ENCODE results near the gene RHBDF2.
A peak's percentile ranks its signal among the peaks of the same experiment; 100 is the strongest.

Gene RHBDF2

DNA sequence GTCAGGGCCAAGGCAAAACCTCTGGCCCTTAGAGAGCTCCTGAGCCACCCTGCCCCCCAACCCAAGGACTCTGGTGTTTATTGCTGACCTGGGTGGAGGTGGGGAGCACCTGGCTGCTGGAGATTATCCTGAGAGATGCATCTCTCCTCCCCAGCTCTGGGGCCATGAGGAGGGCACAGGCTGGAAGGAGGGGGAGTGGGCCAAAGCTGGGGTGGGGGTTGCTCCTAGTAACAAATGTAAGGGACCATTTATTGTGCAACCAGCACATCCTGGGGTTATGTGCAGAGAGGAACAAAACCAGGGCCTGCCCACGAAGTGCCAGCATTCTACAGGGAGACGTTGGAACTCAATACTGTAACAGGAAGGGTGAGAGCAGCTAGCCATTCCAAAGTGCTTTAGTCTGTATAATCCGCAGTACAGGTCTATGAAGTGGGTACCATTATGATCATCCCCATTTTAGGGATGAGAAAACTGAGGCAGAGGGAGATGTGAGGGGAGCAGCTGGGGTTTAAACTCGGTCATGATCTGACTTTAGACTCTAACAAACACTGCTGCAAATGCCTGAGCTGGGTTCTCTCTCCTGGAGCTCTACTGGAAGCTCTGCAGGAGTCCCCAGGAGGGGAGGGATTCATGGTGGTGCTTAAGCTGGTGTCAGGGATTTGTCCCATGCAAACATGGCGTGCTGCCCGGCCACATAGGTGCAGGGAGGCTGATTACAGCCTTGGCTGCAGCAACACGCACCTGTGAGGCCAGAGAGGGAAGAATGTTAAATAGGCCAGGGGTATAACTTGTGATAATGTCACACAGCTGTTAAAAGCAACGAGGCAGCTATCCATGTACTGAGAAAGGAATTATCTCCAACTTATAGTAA lies 1.4 kb upstream of the RHBDF2 start:
- DNase-seq (ENCODE audit: low read depth in 2 of 2, low spot score in 1 of 2) = no peak

DNA sequence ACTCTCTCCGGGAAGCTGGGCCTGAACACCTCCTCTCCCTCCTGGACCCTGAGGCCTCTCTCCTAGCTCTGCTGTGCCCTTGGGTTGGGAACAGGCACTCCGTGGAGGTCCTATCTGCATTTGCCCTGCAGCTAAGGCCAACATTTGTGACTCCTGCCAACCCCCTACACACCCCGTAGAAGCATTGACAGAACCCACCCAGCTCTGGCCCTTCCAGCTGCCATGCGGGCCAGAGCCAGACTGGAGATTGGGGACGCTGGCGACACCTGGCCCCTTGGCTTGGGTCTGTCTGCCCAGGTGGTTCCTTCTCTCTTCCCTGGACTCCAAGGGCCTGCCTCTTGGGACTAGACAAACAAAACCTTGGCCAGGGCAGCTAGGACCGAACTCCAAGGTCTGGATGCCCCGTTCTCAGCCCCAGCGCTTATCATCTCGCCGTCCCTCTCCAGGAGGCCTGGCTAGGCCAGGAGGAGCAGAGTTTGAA lies 644 bp upstream of the RHBDF2 start:
- no peak for DNase-seq (ENCODE audit: low read depth in 2 of 2, low spot score in 1 of 2)

DNA sequence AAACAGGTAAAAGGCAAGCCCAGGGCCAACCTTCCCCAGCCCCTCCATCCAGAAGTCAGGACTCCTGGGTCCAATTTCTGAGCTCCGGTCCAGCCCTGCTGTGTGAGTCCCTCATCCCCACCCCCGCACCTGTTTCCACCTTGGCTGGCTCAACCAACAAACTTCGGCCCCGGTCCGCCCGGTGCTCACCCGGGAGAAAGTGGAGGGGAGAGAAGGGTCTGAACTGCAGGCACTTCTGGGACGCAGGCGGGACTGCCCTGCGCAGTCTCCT lies 541 bp downstream of the RHBDF2 start:
- DNase-seq (ENCODE audit: low read depth in 2 of 2, low spot score in 1 of 2) = no peak

DNA sequence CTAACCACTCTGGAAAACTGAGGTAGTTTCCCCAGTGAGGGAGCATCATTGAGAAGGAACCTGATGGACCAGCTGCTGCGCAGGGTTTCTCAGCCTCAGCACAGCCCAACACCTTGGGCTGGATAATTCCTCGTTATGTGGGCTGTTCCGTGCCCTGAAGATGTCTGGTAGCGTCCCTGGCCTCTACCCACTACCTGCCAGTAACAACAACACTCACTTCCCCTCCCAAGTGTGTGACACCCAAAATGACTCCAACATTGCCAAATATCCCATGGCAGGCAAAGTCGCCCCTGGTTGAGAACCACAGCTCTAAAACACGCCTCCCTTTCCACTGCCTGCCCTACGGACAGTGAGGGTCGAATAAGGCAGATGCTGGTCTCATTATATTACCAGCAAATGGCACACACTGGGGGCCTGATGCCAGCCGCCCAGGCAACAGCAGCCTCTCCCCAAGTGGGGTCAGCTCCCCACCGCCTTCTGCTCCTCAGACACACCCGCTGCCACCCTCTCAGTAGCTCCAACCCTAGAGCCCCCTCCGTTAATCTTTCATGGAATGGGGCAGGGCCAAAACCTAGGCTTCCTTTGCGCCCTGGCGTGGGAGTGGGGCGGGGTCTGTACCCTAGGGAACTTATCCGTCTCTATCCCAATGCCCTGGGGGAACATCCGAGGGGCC lies 1.0 kb downstream of the RHBDF2 start:
- DNase-seq (ENCODE audit: low read depth in 2 of 2, low spot score in 1 of 2) = no peak

DNA sequence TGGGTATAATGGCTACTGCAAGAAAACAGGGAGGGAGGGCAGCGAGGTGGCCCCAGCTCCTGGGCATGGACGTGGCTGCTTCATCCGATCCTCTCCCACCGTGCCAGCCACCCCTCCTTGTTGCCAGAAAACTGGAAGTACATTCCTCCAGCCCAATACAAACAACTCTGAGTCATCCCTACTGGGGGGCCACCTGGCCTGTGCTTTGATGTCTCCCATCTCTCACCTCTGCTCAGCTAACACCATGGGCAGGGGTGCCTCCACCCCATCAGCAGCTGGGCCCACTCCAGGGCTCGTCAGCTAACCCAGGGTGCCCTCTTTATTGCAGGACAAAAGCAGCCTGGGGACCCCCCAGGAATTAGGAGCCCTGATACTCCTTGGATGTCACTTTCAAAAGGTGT lies 2.0 kb downstream of the RHBDF2 start:
- no peak for DNase-seq (ENCODE audit: low read depth in 2 of 2, low spot score in 1 of 2)

DNA sequence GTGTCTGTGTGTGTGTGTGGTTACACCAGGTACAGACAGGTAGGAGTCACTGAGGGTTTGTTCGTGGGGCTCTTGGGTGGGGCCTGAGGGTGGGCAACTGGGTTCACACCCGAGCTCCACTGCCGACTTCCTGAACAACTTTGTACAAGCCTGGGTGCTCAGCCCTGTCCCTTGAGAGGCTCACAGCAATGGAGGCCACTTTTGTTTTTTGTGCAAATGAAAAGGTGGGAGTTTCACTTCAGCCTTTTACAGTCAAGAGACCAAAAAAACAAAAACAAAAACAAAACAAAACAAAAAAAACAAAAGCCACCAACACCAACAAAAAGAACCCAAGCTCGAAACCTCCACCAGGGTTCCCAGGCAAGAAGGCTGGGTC lies 2.4 kb downstream of the RHBDF2 start:
- no peak for DNase-seq (ENCODE audit: low read depth in 2 of 2, low spot score in 1 of 2)

DNA sequence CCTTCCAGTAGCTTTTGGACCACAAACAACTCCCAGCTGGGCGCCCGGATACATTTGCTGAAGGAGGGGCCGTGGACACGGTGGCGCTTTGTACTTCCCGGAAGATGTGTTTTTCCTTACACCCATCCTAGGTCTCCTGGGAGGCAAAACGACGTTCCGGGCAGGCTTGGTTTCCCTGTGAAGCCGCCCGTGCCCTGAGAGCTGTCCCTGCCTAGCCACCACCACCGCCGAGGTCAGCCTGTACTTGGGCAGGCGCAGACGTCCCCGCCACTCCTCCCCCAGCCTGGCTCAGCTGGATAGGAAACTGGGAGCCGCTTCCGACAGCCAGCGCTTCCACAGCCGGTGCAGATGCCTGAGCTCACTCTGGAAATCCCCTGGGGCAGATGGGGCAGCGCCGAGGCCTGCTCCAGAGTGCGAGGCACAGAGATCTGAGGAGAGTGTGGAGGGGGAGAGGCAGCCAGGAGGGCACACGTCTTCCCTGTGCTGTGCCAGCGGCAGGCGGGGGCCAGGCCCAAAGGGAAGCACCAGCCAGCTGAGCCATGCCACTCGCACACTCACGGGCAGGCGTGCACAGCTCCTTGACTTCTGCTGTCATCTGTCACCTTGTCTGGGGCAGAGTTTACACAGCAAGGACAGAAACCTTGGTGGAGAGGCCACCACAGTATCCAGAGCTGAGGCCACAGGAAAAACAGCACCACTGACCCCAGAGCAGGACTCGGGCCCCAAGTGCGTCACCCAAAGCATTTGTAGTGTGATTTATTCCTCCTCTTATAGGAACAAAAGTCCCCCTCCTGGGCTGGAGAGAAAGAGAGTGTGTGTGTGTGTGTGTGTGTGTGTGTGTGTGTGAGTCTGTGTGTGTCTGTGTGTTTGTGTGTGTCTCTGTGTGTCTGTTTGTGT lies 3.0 kb downstream of the RHBDF2 start:
- no peak for DNase-seq (ENCODE audit: low read depth in 2 of 2, low spot score in 1 of 2)

DNA sequence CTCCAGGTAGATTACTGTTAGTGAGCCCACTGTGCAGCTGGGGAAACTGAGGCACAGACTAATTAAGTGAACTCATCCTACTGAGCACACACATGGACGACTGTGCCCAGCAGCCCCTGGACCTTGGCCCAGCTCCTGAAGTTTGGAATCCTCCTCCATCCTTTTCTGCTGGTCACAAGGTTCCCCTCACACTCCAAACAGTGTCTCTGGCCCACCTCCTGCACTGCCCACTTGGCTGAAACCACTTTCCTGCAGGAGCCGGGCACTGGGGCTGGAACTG lies 3.6 kb downstream of the RHBDF2 start:
- no peak for DNase-seq (ENCODE audit: low read depth in 2 of 2, low spot score in 1 of 2)

DNA sequence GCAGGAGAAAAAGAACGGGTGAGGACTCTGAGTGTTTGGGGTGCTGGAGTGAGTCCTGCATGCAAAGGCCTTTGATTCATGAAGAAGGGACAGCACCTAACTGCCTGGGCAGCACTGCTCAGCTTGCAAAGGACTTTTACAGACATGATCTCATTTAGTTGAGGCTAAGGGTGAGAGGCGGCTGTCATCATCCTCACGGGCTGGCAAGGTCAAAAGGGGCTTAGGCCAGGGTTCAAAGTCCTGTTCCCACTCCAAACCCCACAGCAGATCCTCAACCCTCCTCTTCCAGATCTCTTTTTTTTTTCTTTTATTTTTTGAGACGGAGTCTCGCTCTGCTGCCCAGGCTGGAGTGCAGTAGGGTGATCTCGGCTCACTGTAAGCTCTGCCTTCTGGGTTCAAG lies 4.8 kb downstream of the RHBDF2 start:
- no peak for DNase-seq (ENCODE audit: low read depth in 2 of 2, low spot score in 1 of 2)

DNA sequence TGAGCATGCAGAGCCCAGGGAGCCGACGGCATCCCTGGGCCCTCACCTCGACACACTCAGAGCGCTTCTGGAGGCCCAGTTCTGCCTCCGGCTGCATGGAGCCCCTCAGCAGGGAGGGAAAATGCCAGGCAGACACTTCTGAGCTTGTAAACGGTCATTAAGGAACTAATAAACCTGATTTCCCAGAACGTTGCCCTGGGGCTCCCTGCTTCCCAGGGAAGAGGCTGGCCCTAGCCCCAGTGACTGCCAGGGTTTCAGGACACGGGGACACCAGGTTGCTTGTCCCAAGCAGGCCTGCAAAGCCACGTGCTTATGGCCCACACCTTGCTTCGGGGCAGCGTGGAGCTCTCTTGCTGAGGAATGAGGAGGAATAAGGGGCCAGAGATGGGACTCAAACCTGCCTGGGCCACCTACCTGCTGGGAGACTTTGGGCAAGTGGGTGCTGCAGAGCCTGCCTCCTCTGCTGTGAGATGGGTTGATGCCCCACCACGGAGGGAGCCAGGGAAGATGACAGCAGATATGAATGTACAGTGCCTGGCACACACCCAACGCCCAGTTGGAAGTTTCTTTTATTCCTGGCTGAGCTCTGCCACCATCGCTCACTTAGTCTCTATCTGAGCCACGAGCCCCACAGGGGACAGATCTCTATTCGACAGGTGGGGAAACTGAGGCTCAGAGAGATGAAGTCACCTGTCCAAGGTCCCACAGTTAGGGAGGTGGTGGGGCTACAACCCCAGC lies 5.4 kb downstream of the RHBDF2 start:
- no peak for DNase-seq (ENCODE audit: low read depth in 2 of 2, low spot score in 1 of 2)

DNA sequence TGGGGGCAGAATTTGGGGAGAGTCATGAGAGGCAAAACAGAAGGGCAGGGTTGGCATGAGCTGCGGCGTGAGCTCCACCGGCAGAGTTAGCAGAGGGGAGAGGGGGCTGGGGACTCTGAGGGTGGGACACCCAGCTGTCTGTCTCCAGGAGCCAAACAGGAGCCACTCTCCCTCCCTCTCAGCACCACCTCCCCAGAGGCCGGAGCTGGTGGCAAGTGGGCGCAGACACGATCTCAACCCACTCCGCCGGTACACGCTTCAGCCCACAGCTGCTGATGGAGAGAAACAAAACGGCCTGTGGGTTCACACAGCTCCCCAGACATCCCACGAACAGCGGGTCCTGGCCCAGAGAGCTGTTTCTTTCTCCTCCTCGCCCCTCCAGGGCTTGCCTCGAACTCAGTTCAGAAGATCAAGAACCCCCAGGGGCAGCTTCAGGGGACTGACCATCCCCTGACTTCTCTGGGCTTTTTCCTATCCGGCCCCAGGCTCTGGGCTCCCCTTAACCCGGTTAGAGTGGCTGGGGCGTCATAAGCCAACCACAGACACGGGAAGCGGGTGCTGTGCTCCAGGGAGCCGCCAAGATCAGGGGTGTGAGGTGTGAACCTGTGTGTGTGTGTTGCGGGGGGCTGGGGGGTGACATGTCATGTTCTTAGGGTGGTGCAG lies 7.6 kb downstream of the RHBDF2 start:
- no peak for DNase-seq (ENCODE audit: low read depth in 2 of 2, low spot score in 1 of 2)

DNA sequence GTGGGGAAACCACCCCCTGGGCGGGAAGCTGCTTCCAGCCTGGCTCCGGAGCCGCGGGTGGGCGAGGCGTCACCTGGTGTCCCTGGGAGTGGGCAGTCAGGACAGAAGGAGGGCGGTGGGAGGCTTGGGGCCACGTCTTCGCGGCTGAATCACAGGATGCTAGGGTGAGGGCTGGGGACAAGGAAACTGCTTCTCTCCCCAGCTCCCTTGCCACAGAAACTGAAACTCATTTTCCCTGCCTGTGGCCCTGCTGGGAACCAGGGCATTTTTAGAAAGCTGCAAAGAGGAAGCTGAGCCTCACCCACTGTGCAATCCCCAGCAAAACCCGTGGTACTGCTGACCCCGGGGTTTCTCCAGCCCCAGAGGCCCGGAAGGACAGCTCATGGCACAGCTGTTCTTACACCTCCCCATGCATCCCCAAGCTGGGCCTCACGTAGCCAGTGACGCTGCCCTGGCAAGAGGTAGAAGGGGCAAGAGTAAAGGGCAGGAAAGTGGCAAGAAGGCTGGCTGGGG lies 8.2 kb downstream of the RHBDF2 start:
- peak in 1 of 2 donors; percentile 21 for DNase-seq (ENCODE audit: low read depth in 2 of 2, low spot score in 1 of 2)

DNA sequence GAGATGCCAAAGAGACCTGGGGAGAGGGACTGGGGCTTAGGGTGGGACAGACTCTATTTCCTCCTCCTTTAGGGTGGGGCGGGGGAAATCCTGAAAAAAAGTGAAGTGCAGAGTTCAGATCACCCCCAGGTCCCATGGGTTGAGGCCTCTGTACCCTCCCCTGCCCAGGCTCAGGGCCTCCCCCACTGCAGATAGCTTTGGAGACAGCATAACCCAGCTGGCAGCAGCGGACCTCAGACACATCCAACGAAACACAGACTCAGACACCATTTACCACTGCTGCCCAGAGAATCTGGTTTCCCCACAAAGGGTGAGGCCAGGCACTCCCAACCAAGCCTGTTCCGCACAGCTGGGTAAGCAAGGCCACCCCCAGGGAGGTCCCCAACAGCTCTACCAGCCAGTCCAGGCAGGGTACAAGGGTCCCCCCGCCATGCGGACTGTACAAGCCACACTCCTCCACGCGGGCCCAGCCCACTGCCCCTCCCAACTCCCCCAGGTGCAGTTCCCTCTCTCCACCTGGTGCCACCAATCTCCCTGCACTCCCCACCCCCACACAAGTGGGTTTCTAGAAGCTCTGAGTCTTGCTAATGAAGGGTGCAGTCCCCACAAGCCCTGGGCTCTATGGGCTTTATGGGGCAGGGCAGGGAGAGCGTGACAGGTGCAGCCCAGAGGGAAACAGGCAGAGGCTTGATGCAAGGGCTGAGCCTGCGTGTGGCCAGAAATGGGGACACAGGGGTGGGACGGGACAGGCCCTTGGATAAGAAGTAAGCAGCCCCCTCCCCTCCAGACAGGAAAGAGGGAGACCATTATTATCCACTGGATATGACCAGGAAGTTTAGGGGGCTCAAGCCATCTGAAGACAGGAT lies 8.9 kb downstream of the RHBDF2 start:
- no peak for DNase-seq (ENCODE audit: low read depth in 2 of 2, low spot score in 1 of 2)

DNA sequence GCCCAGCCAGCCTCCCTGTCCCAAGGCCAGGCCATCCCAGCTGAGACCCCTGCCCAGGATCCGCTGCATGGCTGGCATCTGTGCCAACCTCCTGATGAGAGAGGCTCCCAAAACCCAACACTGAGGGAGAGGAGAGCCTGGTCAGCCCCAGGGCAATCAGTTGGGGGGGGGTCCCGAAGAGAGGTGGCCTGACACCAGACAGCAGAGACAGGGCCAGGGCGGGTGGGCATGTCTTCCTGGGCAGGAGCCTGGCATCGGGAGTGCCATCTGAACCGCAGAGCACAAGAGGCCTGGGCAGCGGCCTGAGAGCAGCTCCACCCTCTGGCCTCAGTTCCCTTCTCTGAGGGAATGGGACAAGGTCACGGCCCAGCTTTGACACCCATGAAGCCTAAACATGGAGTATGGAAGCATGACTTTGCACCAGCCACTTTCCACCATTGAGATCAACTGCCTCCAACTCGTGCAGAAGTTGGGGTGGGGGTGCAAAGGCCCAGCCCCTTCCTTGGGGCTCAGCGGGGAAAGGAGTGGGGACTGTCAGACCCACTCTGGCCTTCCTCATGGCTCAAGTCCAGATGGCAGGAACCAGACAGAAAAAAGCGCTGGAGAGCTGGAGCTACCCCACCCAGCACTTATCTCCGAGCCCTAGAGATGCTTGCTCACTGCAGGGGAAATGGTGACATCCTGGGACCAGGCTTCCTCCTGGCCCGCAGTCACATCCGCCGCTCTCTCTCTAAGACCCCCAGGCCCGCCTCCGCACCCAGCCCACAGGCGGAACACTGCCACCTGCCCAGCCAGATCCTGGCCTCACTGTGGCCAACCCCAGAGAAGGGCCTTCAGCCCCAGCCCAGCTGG lies 9.7 kb downstream of the RHBDF2 start:
- no peak for DNase-seq (ENCODE audit: low read depth in 2 of 2, low spot score in 1 of 2)

DNA sequence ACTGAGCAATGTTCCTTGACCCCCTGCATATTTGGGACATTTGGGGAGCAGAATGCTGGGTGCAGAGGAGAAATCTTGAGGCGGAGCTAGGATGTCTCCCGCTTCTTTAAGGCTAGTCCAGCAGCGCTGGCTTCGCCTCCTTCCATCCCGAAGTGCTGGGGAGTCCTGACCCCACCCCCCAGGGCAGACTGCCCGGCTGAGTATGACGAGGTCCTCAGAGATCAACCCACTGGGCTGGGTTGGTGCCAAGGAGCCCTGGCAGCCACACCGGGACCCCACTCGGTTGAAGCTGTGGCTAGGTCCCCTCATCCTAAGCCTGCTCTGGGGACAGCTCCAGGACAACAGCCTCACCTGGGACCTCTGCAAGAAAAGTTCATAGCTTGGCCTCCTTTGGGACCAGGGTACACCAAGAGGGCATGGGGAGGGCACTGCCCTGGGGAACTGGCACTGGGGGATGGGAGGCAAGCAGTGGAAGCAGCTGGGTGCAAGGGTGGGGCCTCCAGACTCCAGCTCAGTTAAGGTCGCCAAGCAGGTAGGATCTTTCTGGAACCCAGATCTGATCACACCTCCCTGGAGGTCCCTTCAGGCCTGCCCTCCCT lies 11.0 kb downstream of the RHBDF2 start:
- DNase-seq (ENCODE audit: low read depth in 2 of 2, low spot score in 1 of 2) = no peak

DNA sequence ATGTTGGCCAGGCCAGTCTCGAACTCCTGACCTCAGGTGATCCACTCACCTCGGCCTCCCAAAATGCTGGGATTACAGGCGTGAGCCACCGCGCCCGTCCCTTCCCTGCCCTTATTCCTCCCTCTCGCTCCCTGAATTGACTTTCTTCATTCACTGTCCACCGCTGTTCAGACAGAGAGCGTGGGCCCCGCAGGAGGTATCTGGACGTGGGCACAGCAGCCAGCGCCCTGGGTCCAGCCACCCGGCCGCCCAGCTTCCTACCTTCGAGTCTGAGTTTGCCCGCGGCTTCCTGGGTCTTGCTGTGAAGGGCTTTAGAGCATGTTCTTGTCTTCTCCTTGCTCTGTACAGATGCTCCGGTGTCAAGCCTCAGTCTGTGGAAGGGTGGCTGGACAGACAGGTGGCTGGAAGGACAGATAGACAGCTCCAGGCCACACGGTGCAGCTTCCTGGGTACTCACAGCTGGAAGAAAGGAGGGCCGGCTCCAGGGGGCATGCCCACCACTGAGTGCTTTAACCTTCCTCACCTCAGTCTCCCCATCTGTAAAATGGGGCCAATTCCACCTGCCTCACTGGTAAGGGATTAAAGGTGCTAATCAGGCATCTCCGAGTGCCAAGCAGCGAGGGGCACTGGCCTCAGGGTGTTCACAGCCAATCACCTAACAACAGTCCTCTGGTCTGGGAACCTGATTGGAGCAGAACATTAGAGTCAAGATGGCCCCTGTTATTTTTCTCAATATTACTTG lies 13.6 kb downstream of the RHBDF2 start:
- DNase-seq (ENCODE audit: low read depth in 2 of 2, low spot score in 1 of 2) = no peak

DNA sequence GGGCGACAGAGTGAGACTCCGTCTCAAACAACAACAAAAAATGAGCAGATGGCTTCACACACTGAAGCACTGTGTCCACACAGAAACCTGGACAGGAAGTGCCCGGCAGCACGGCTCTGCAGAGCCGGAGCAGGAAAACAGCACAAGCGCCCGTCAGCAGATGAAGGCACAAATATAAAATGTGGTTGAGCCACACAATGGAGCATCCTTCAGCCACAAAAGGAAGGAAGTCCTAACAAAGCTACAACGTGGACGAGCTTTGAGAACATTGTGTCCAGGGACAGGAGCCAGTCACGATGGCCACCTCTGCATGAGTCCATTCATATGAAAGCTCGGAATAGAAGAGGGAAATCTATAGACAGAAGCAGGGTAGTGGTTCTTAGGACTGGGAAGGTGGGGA lies 15.7 kb downstream of the RHBDF2 start:
- DNase-seq (ENCODE audit: low read depth in 2 of 2, low spot score in 1 of 2) = no peak
